HG02938 (cell line): Measurements from ENCODE around the gene ASAP2.
"Not testable (repeated sequence)": the region's sequence is repeated elsewhere in the genome, so short reads cannot be mapped to it uniquely, and the experiment has no call there.

ENCODE experiments used
- ATAC-seq: cut with Tn5 transposase; IDR thresholded peaks from one replicate; pipeline ENCODE4 v1.9.1; 2021; ENCODE audit warnings: mild to moderate bottlenecking, moderate library complexity; ENCODE audit not compliant: unreplicated experiment

ASAP2 gene

DNA sequence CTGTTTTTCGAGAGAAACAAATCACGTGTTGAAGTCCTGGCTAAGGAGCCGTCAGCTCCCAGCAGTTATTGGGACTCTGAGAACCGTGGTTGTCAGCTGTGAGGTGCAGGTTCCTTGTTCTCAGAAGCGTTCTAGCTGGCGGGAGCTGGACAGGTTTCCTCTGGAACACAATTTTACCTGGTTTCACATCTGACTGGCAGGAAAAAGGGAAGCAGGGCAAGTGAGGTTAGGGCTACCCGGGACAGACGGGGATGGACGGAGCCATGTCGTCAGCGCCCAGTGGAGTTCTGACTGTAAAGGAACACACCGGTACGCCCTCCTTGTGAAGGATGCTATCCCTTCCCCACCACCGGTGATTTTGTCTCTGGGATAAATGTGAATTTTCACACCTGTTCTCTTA is 190.6 kb downstream of the ASAP2 start:
- ATAC-seq: no peak

DNA sequence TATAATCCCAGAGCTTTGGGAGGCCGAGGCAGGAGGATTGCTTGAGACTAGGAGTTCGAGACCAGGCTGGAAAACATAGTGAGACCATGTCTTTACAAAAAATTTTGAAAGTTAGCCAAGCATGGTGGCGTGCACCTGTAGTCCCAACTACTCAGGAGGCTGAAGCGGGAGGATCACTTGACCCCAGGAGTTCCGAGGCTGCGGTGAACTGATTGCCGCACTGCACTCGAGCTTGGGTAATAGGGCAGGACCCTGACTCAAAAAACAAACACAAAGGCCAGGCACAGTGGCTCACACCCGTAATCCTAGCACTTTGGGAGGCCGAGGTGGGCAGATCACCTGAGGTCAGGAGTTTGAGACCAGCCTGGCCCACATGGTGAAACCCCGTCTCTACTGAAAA is 191.6 kb downstream of the ASAP2 start:
- not testable (repeated sequence) for ATAC-seq

DNA sequence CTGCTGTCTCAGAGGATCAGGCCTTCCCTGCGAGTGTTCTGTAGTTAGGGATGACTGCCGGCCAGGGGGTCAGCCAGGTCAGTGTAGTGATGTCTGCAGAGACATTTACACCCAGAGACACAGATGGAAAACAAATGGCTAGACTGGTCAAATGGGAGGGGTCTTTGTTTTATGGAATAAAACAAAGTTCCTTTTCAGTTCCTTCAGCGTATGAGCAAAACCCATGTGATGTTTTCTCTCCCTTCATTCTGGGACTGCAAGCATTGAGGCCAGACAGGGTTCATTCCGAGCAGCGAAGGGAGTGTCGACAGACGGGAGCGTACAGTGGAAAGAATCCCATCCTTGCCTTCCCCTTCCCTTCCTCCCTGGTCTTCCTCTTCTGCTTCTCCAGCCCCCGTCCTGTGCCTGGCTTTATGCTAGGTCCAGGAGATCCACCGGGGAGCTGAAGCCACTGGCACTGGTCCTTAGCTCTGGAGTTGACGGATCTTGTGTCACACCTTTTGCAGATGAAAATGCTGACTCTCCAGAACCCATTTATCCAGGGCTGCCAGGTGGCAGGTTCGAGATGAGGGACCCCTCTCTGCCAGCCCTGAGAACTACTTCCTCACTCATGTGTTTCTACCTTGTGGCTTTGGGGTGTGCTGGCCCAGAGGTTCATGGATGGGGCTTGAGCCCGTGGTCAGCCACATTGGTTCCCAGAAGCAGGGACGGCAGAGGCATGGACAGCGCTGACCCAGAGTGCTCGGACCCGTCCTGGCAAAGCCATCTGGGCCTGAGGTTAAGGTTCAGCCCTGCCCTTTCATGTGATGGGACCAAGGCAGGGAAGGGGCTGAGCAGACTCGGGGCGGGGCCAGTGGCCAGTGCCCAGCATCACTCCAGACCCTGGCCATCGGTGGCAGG is 192.5 kb downstream of the ASAP2 start:
- no peak for ATAC-seq

DNA sequence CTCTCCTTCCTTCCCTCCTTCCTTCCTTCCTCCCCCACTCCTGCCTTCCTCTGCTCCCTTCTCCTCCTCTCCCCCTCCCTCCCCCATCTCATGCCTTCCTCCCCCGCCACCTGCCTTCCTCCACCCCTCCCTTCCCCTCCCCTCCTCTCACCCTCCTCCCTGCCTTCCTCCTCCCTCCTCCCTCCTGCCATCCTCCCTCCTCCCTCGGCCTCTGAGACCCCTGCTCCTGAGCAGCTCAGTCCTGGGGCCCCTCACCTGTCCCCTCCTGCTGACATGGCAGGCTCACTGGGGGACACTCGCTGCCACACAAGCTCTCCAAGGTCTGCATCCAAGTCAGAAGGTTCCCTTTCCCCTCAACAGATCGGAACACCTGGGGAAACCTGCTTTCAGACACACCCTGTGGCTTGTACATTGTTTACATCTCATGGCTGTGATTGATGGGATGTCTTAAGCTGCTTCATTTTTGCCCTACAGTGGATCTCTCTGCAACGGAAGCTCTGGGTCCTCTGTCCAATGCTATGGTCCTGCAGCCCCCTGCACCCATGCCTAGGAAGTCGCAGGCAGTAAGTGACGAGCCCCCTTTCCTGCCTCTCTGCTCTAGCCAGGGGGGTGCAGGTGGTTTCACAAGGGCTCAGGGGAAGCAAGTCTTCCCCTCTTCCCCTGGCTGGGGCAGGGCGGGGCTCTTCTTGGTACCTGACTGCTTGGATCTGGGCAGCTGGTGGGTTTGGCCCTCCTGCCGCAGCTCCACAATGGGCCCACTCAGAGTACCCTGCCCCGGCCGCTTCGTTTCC is 193.9 kb downstream of the ASAP2 start:
- no peak for ATAC-seq

DNA sequence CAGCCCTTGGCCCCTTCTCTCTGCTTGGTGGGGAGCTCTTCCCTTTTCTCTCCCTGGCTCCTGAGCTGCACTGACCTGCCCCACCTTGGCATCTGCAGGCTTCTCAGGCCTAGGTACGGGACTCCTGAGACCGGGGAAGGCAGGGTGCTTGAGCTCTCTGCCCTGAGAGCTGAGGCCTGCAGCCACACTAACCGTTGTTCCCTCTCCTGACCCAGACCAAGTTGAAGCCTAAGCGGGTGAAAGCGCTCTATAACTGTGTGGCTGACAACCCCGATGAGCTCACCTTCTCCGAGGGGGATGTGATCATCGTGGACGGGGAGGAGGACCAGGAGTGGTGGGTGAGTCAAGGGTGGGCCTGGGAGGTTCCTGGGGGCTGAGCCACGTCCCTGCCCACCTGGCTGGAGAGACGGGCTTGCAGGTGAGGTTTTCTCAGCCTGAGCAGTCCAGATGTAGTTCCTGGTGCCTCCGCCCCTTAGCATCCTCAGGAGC is 194.5 kb downstream of the ASAP2 start:
- ATAC-seq: no peak

DNA sequence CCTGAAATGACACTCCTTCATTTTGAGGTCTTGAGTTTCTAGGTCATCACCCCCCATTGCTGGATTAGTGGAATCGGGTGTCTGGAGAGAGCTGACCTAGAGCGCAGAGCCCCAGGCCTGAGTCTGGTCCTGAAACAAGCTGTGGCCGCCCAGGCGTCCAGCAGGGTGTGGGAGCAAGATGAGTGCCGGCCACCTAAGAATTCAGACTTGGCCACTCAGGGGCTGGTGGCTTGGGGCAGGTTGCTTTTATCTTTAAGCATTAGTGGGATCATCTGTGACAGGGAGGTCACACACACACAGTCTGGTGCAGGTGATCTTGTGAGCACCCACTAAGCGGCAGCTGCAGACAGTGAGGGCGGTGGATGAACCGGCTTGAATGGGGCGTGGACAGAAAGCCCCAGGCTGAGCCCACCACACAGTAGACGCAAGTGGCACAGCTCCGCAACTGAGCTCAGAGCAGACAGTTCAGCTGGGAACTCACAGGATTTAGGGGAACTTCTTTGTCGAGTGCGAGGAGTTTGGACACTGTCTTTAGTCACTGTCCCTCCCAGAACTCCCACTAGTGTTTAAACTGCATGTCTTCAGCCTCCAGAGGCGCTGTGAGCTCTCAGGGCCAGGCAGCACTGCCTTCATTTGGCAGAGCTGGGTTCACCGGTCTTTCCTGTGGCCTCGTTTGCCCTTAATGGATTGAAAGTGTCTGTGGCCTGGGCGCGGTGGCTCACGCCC is 195.2 kb downstream of the ASAP2 start:
- ATAC-seq: no peak

DNA sequence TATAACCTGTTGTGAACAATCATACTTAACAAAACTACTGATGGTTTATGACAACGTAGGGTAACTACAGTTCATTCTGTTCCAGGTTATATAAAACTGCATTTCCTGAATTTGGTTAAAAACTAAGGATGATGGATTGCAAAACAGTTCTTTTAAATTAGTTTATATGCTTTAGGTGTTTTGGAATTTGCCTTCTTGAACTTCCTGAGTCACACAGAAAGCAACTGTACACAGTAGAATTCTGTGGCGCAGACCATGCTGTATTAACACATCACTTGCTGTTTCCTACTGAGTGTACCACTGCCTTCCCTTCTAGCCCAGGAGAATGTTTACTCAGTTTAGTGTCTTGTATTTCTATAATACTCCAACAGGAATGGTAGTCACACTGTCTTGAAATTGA is 197.3 kb downstream of the ASAP2 start:
- no peak for ATAC-seq

DNA sequence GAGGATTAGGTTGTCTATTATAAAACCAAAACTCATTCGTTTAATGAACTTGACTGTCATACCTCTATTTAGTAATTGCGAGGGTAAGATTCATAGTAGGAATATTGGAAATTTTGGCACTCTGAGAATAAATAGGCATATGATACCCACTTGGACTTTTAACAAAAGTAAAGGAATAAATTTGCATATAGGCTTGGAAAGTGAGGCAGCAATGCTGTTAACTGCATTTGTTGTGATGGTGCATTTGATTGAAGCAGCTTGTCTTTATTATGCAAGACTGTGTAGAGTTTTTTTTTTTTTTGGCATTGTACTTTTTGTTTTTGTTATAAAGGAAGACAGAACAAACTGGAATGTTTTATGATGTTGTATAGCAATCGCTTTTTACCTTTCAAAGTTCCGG is 197.8 kb downstream of the ASAP2 start:
- no peak for ATAC-seq

DNA sequence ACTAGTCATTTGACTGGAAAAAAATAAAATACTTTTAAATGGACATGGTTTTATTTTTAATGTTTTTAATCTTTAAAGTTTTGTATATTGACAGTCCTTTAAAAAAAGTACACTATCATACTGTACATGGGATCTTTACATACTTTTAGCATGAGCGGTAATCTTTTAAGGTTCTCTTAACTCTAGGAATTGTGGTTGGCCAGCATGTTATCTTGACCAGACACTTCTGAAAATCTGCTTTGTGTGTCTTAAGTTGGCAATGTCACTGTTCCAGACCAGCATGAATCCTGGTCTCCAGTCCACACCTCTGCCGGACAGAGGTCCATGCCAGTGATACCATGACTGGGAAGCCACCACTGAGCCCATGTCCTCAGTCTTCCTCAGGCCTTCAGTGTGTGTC is 199.0 kb downstream of the ASAP2 start:
- ATAC-seq: no peak

DNA sequence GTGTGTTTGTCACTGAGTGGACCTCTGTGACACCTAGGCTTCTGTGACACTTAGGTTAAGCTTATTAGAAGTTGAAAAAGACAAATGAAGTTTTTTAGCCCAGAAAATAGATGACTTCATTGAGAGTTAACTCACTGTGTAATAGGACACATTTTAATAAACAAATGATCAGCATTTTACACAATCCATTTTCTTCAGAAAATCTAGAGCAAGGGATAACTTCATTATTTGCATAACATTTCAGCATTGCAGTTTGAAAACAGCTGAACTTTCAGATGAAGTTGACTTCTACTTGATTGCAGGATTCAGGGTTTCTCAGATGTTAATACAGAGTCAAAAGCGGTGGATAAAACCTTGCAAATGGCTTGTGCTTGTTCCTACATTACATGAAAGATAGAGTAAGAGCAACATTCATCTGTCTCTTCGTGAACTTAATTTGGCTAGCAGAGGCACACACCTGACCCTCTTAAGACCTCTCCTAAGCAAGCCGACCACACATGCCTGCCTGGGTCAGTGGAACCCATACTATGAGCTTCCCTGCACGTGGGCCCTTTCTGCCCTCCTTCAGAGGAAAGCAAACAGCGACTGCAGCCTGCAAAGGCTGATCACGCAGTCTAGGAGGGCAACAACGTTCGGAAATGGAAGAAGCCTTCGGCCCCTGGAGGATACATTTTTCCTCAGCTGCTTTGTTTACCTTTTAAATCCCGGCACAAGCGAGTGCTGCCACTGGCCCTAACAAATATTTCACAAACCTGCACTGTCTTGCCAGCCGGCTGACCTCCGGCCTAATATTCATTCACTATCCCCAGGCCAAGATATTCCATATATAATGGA is 200.1 kb downstream of the ASAP2 start:
- no peak for ATAC-seq

DNA sequence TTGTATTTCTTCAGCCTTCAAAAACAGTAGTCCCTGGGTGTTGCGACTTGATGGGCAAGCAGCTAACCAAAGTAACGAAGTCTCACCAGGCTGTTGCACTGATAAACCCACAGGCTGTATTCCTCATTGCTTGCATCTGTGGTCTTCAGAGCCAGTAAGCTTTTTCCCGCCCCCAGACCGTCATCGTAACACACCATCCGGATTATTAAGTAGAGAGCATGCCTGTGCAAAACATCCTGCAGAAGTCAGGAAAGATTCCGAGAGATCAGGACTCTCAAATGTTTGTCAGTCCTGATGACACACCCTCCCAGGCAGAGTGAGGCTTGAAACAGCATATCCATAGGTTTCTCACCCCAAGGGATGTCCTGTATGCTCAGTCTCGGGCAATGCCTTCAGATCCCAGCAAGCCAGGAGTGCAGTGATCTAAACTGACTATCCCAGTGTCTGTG is 200.8 kb downstream of the ASAP2 start:
- no peak for ATAC-seq

DNA sequence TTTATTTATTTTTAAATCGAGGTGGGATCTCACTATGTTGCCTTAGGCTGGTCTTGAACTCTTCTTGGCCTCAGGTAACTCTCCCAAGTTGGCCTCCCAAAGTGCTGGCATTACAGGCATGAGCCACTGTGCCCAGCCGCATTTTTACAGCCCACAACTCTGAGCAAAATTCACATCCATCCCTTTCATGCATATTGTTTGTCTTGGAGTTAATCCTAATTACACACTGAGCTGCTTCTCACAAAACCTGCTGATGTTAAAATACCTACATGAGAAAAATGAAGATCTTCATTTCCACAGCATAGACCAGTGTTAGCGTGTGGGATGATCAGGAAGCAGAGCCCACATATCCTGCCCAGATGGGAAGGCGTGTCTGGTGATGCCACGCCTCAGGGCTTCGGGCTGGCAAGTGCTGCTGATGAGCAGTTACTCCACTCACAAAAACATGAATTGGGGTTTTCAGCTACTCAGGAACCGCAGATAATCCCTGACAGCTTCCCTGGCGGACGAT is 202.1 kb downstream of the ASAP2 start:
- no peak for ATAC-seq

DNA sequence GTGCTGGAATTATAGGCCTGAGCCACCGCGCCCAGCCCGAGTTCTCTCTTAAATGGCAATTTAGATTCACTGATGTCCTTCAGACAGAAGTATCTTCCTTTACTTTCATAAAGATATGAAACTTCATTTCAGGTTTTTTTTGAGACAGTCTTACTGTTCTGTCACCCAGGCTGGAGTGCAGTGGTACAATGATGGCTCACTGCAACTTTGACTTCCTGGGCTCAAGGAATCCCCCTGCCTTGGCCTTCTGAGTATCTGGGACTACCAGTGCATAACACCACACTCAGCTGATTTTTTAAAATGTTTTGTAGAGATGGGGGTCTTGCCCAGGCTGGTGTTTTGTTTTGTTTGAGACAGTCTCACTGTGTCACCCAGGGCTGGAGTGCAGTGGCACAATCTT is 203.5 kb downstream of the ASAP2 start:
- ATAC-seq: no peak

DNA sequence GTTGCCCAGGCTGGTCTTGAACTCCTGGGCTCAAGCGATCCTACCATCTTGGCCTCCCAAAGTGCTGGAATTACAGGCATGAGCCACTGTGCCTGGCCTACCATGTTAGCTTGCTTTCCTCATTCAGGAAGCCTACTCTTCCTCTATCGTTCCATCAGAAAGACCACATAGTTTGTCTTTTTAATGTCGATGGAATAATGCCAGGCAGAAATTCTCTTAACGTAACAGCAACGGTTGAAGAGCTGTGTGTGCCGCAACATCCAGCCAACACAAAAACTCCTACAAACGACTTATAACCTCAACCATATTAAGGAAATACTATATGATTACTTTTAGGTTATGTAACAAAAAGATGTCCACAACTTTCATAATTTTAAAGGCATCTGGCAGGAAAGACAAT is 206.2 kb downstream of the ASAP2 start:
- no peak for ATAC-seq

DNA sequence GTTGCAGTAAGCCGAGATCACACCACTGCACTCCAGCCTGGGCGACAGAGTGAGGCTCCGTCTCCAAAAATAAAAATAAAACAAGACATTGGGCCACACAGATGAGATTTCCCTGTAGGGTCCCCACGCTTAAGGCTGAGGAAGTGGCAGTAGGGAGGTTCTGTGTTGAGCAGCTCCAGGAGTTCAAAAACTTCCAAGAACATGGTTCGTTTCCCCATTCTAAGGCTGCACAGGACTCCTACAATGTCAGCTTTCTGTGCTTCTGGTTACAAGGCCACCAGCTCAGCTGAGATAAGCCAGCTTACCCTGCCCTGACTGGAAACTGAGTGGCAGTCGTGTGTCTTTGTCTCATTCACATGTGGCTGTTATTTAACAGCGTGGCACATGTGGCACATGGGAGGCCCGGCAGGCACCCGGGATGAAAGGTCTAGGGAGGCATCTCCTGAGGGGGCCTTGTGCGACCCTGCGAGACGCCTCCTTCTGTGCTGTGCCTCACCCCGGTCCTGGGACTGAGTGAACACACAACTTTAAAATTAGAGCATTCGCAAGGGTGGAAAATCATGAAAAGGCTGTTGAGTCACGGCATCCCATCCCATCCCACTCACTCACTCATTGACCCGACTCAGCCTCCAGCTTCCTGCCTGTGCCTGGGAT is 209.0 kb downstream of the ASAP2 start:
- no peak for ATAC-seq

DNA sequence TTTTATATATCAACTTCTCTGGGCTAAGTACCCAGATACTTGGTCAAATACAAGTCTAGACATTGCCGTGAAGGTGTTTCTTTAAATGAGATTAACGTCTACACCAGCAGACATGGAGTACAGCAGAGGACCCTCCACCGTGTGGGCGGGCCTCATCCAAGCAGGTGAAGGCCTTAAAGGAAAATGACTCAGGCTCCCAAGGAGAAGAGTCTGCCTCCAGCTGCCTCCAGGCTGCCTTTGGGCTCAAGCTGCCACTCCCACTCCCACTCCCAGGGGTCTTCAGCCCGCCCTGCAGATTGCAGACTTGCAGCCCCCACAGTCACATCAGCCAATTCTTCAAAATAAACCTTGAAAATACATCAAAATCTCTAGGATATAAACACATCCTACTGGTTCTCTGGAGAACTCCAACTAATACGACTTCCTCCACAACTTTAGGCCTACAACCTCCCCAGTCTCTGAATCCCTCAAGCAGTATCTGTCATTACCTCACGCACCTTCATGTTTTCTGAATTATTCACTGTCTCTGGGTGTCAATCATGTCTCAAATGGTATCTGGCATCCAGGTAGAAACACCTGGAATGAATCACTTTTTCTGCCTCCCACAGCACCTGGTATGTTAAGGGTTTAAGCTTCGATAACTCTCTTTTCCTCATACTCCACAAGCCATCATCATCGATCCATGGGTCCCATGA is 209.8 kb downstream of the ASAP2 start:
- ATAC-seq: no peak

DNA sequence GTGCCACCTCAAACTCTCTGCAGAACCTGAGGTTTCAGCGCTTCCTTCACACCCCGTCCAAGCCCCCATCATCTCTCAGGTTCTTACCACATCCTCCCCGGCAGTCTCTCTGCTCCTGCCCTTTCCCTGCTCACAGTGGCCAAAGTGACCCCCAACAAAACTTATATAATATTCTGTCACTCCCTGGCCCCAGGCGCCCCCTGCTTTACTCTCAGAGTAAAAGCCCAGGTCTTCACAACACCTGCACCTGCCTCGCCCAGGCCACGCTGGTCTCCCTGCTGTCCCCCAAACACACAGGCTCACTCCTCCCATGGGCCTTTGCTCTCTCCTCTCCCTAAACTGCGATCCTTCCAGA is 210.3 kb downstream of the ASAP2 start:
- no peak for ATAC-seq

DNA sequence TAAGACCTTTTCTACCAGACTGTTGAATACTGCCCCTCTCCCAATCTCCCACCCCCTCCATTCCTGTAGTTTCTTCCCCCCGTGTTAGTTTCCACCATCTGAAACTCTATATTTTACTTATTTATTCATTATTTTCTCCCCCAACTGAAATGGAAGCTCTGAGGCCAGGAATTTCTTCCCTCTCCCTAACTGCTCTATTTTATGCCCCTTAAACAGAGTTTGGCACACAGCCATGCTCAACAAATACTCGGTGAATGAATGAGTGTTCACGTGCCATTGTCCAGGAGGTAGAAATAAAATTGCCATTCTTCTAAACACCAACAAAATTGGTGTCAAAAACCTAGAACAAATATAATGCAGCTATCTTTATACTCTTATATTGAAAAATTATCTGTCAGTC is 211.1 kb downstream of the ASAP2 start:
- no peak for ATAC-seq

DNA sequence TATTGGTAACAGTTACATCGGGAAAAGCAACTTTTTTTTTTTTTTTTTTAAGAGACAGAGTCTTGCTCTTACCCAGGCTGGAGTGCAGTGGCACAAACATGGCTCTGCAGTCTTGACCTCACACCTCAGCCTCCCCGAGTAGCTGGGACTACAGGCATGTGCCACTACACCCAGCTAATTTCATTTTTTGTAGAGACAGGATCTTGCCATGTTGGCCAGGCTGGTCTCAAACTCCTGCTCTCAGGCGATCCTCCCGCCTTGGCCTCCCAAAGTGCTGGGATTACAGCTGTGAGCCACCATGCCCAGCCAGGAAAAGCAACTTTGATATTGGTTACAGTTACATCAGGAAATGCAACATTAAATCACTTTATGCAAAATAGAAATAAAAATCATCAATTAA is 212.1 kb downstream of the ASAP2 start:
- no peak for ATAC-seq
